ENCODE results near the gene SLC25A33. TPM values are rescaled to one million over a fixed set of nuclear protein-coding genes. Genes with fewer than 3 reads are reported as not detected.

Gene SLC25A33
- total RNA-seq, 4 donors from 2014 or later, result 4.9 to 12.5 (median 6.6) TPM

DNA sequence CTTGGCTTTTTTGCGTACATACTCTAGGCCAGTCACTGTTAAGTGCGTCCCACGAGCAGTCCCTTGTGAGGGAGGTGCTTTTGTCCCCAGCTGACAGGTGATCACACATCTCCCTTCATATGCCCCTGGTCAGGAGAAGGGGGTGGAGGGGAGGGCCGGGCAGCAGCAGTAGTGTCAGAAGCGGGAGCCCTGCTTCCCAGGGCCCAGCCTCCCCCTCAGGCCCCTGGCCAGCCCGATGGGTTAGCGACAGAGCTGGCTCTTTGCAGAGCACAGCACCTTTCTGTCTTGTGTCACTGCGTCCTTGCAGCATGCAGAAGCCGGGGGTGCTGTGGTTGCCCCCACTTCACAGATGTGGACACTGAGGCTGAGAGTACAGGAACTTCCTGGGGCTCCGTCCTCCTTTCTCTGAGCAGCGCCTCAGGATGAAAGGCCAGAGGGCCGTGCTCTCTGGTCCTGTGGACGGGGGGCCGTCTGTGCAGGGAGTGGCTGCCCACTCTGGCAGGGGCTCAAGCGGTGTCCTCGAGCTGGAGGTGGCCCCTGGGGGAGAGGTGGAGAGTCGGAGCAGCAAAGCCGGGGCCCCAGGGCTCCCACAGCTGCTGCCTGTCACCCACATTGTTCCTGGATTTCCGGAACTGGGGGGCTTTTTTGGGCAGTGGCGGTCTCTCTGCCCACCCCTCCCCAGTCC lies 55.3 kb downstream of the SLC25A33 start:
- intact Hi-C loops (cut with DNase I; ENCODE audit: low total_unique reads), result no loop called here
- Histone ChIP-seq H3K9me3 (no peaks in the 10 kb centered on the region), H3K27me3 (no peaks in the 10 kb centered on the region), H3K4me1 (peaks cover 4 to 25% (median 20%) of the 10 kb centered on the region in 4 donors), H3K27ac (no peak overlapping the region), H3K4me3 (no peak overlapping the region), H3K36me3 (no peaks in the 10 kb centered on the region)
- DNase-seq, result no peak
- 89% methylated on average over 16 of the region's 20 CpGs; no CpG with 5 or more reads in 1 of the 2 donors for WGBS, 2 donors (ENCODE audit: low coverage in 1 of 2)
- in situ Hi-C loops (cut with MboI; ENCODE audit: low pct_ligation_motif_present in 1 of 4, low pct_unique_long_range_greater_than_20kb in 1 of 4, low sequenced_read_pairs in 3 of 4), result no loop called here
- TF ChIP-seq, protein P1, sequence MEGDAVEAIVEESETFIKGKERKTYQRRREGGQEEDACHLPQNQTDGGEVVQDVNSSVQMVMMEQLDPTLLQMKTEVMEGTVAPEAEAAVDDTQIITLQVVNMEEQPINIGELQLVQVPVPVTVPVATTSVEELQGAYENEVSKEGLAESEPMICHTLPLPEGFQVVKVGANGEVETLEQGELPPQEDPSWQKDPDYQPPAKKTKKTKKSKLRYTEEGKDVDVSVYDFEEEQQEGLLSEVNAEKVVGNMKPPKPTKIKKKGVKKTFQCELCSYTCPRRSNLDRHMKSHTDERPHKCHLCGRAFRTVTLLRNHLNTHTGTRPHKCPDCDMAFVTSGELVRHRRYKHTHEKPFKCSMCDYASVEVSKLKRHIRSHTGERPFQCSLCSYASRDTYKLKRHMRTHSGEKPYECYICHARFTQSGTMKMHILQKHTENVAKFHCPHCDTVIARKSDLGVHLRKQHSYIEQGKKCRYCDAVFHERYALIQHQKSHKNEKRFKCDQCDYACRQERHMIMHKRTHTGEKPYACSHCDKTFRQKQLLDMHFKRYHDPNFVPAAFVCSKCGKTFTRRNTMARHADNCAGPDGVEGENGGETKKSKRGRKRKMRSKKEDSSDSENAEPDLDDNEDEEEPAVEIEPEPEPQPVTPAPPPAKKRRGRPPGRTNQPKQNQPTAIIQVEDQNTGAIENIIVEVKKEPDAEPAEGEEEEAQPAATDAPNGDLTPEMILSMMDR (IDR thresholded peaks at IDR 0.05), result no peak
- TF ChIP-seq EP300 (IDR thresholded peaks at IDR 0.05; ENCODE audit: low read depth), result no peak
- TF ChIP-seq POLR2A (IDR thresholded peaks at IDR 0.05), result no peak
- TF ChIP-seq POLR2AphosphoS5 (IDR thresholded peaks at IDR 0.05), result no peak

DNA sequence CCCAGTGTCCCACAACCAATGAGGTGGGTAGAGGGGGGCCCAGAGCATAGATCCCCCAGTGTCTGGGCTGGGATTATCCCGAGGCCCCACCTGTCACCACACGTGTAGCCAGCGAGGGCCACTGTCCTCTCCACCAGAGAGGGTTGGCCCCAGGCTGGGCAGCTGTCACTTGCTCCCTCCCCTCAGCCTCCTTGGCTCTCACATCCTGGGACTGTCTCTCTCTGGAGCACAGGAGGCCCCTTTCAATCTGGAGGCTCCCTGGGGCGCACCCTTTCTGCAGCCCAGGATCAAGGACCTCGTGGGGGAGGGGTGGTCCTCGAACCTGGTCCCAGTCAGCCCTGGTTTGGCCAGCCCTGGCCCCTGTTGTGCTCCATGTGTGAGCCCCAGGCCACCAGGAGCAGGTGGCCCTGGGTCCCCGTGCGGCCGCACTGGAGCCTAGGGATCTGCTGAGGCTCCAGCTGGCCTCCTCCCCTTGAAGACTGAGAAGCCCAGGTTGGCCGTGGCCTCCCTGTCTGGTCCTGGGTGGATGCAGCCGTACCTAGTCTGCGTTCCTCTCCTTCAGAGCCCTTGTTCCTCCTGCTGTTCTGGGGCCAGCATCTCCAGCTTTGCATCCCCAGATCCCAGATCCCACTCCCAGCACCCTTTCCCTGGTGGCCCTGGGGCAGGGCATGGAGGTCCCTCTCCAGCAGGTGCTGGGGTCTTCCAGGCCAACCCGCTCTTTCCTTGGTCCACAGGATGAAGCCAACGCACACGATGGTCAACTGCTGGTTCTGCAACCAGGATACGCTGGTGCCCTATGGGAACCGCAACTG lies 56.1 kb downstream of the SLC25A33 start:
- in situ Hi-C loops (cut with MboI; ENCODE audit: low pct_ligation_motif_present in 1 of 4, low pct_unique_long_range_greater_than_20kb in 1 of 4, low sequenced_read_pairs in 3 of 4), result no loop called here
- Histone ChIP-seq H3K9me3 (no peaks in the 10 kb centered on the region), H3K27me3 (no peaks in the 10 kb centered on the region), H3K36me3 (no peaks in the 10 kb centered on the region), H3K27ac (no peak overlapping the region), H3K4me1 (peaks cover 0 to 18% (median 13%) of the 10 kb centered on the region in 4 donors), H3K4me3 (no peak overlapping the region)
- intact Hi-C loops (cut with DNase I; ENCODE audit: low total_unique reads), result no loop called here
- 90% methylated on average over 17 of the region's 17 CpGs; no CpG with 5 or more reads in 1 of the 2 donors for WGBS, 2 donors (ENCODE audit: low coverage in 1 of 2)
- DNase-seq, result no peak
- TF ChIP-seq POLR2AphosphoS5 (IDR thresholded peaks at IDR 0.05) (no peak), POLR2A (IDR thresholded peaks at IDR 0.05) (no peak), EP300 (IDR thresholded peaks at IDR 0.05; ENCODE audit: low read depth) (no peak)
- TF ChIP-seq, protein P1 (IDR thresholded peaks at IDR 0.05), result no peak

DNA sequence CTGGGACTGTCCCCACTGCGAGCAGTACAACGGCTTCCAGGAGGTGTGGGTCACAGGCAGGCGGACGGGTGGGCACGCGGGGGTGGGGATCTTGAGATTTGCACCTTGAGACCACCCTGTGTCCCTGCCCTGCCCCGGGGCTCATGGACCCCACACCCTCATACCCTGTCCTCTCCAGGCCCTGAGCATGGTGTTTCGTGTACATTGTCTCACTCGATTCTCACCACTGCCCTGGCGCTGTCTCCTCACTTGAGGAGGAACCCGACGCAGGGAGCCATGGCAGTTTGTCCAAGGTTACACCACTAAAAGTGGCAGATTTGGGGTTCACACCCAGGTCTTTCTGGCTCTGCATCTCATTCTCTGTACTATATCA lies 56.7 kb downstream of the SLC25A33 start:
- intact Hi-C loops (cut with DNase I; ENCODE audit: low total_unique reads), result no loop called here
- Histone ChIP-seq H3K36me3 (peaks cover 0 to 1% (median 0%) of the 10 kb centered on the region in 4 donors), H3K9me3 (no peaks in the 10 kb centered on the region), H3K4me3 (no peak overlapping the region), H3K27me3 (no peaks in the 10 kb centered on the region), H3K27ac (no peak overlapping the region), H3K4me1 (peaks cover 0 to 16% (median 9%) of the 10 kb centered on the region in 4 donors)
- TF ChIP-seq EP300 (IDR thresholded peaks at IDR 0.05; ENCODE audit: low read depth) (no peak), POLR2AphosphoS5 (IDR thresholded peaks at IDR 0.05) (no peak), POLR2A (IDR thresholded peaks at IDR 0.05) (no peak)
- TF ChIP-seq, protein P1 (IDR thresholded peaks at IDR 0.05), result no peak
- 89% methylated on average over 9 of the region's 12 CpGs; no CpG with 5 or more reads in 1 of the 2 donors for WGBS, 2 donors (ENCODE audit: low coverage in 1 of 2)
- in situ Hi-C loops (cut with MboI; ENCODE audit: low pct_ligation_motif_present in 1 of 4, low pct_unique_long_range_greater_than_20kb in 1 of 4, low sequenced_read_pairs in 3 of 4), result no loop called here
- DNase-seq, result no peak

DNA sequence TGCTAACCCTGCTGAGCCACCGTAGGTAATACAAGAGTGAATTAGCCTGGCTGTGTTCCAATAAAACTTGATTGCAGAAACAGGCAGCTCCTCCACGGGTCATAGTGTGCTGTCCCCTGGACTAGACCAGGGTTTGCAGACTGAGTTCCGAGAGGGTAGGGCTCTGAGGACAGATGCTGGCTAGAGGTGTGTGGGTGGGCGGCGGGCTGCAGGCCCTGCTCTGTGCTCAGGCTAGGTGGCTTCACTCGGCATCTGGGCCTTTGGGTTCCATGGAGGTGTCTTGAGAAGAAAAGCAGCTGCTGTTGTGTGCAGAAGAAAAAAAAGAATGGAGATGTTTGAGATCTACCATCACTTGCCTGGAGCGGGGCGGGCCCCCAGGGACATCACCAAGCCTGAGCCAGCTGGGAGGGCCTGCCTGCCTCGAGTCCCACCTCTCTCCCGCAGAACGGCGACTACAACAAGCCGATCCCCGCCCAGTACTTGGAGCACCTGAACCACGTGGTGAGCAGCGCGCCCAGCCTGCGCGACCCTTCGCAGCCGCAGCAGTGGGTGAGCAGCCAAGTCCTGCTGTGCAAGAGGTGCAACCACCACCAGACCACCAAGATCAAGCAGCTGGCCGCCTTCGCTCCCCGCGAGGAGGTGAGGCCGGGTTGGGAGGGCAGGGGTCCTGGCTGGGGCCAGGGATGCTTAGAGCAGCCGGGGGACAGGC lies 57.3 kb downstream of the SLC25A33 start:
- no peak for DNase-seq
- Histone ChIP-seq H3K9me3 (no peaks in the 10 kb centered on the region), H3K36me3 (peaks cover 0 to 7% (median 0%) of the 10 kb centered on the region in 4 donors), H3K27me3 (no peaks in the 10 kb centered on the region), H3K4me3 (no peak overlapping the region), H3K4me1 (peaks cover 0 to 16% (median 9%) of the 10 kb centered on the region in 4 donors), H3K27ac (no peak overlapping the region)
- TF ChIP-seq EP300 (IDR thresholded peaks at IDR 0.05; ENCODE audit: low read depth), result no peak
- TF ChIP-seq, protein P1 (IDR thresholded peaks at IDR 0.05), result no peak
- TF ChIP-seq POLR2A (IDR thresholded peaks at IDR 0.05), result no peak
- peak in 1 of 3 donors; percentile 30 for TF ChIP-seq POLR2AphosphoS5 (IDR thresholded peaks at IDR 0.05)
- in situ Hi-C loops (cut with MboI; ENCODE audit: low pct_ligation_motif_present in 1 of 4, low pct_unique_long_range_greater_than_20kb in 1 of 4, low sequenced_read_pairs in 3 of 4) (no loop called here), intact Hi-C loops (cut with DNase I; ENCODE audit: low total_unique reads) (no loop called here)
- WGBS, 2 donors (ENCODE audit: low coverage in 1 of 2), result 83% methylated on average over 24 of the region's 27 CpGs; no CpG with 5 or more reads in 1 of the 2 donors

Measured in transverse colon (tissue), 4 donors.